HEK293 (cell line): ENCODE data around the gene TSHZ2.

Experiments
- CTCF ChIA-PET: fragments of 350-600 bp; formaldehyde crosslinking; extraction: SDS; loops from one replicate; lab custom pipeline; 2021; ENCODE audit warnings: antibody characterized with exemption; lab: Yijun Ruan, JAX
- POLR2A ChIA-PET: fragments of 300-600 bp; formaldehyde crosslinking; extraction: SDS; loops from one replicate; lab custom pipeline; 2020; ENCODE audit warnings: antibody characterized with exemption, inconsistent platforms; lab: Yijun Ruan, JAX
- H3K27ac ChIP-seq: fragments of 200-500 bp; sonication (Bioruptor generic); 2 replicates; pipeline ENCODE4 v1.5.1; 2014; ENCODE audit warnings: low read depth, low read length, control low read depth, inconsistent platforms; ENCODE audit errors: extremely low read depth
- H3K36me3 ChIP-seq, 2 experiments: fragments of 200-500 bp in 1 of 2; sonication (Bioruptor generic) in 1 of 2; 1 replicate in 1 of 2; 2 replicates in 1 of 2; pipeline ENCODE4 v1.5.1; 2014 to 2017; ENCODE audit warnings: inconsistent platforms in 2 of 2, low read length in 2 of 2; ENCODE audit not compliant: control insufficient read depth in 2 of 2, insufficient read depth in 1 of 2
- H3K4me1 ChIP-seq: fragments of 200-500 bp; sonication (Bioruptor generic); 2 replicates; pipeline ENCODE4 v1.5.1; 2014; ENCODE audit warnings: mild to moderate bottlenecking, low read length, inconsistent platforms; ENCODE audit not compliant: control insufficient read depth, insufficient read depth
- H3K4me3 ChIP-seq: 2 replicates; pipeline ENCODE4 v1.5.1; 2011; ENCODE audit warnings: low read depth, mild to moderate bottlenecking, control low read depth, low read length, moderate library complexity
- H3K9me3 ChIP-seq: fragments of 200-500 bp; sonication (Bioruptor generic); 2 replicates; pipeline ENCODE4 v1.5.1; 2014; ENCODE audit warnings: low read depth, low read length, inconsistent platforms; ENCODE audit not compliant: control insufficient read depth, insufficient read depth
- GLI4 ChIP-seq: fragments of 450-650 bp; formaldehyde crosslinking; IDR thresholded peaks from 2 replicates; pipeline ENCODE4 v1.5.1; 2016; ENCODE audit warnings: missing biosample characterization, missing genetic modification characterization
- HOXA7 ChIP-seq: sonication (generic); formaldehyde crosslinking; IDR thresholded peaks from 2 replicates; pipeline ENCODE4 v1.8.1; 2022; ENCODE audit warnings: missing genetic modification reagents, borderline replicate concordance
- KLF9 ChIP-seq: fragments of 450-650 bp; formaldehyde crosslinking; IDR thresholded peaks from 2 replicates; pipeline ENCODE4 v1.5.1; 2016; ENCODE audit warnings: missing biosample characterization, missing genetic modification characterization, low read depth
- PRDM4 ChIP-seq: fragments of 450-650 bp; formaldehyde crosslinking; IDR thresholded peaks from 2 replicates; pipeline ENCODE4 v1.5.1; 2017; ENCODE audit warnings: missing biosample characterization, missing genetic modification characterization
- TCF7L2 ChIP-seq: IDR thresholded peaks from 2 replicates; pipeline ENCODE4 v1.6.1; 2011; ENCODE audit warnings: low read depth, mild to moderate bottlenecking, inconsistent platforms, low read length, moderate library complexity, borderline replicate concordance
- TRIM28 ChIP-seq: IDR thresholded peaks from 2 replicates; pipeline ENCODE4 v1.6.1; 2011; ENCODE audit warnings: low read length, control low read depth, borderline replicate concordance
- ZBTB26 ChIP-seq: fragments of 450-650 bp; formaldehyde crosslinking; optimal IDR thresholded peaks from 2 replicates; pipeline ENCODE3; 2016; ENCODE audit warnings: missing biosample characterization, mild to moderate bottlenecking, missing genetic modification characterization
- ZFHX2 ChIP-seq: fragments of 450-650 bp; formaldehyde crosslinking; conservative IDR thresholded peaks from 2 replicates; pipeline ENCODE4 v1.5.1; 2016; ENCODE audit warnings: missing biosample characterization, missing genetic modification characterization
- ZFP3 ChIP-seq: fragments of 450-650 bp; formaldehyde crosslinking; IDR thresholded peaks from 2 replicates; pipeline ENCODE4 v1.5.1; 2016; ENCODE audit warnings: low read depth, missing biosample characterization, missing genetic modification characterization
- ZFP41 ChIP-seq: fragments of 450-650 bp; formaldehyde crosslinking; IDR thresholded peaks from 2 replicates; pipeline ENCODE4 v1.5.1; 2016; ENCODE audit warnings: missing biosample characterization, missing genetic modification characterization, borderline replicate concordance
- ZIC2 ChIP-seq: fragments of 450-650 bp; formaldehyde crosslinking; IDR thresholded peaks from 2 replicates; pipeline ENCODE4 v1.5.1; 2016; ENCODE audit warnings: missing biosample characterization, missing genetic modification characterization
- ZNF175 ChIP-seq: fragments of 450-650 bp; formaldehyde crosslinking; IDR thresholded peaks from 2 replicates; pipeline ENCODE4 v1.5.1; 2016; ENCODE audit warnings: missing biosample characterization, missing genetic modification characterization
- ZNF184 ChIP-seq: fragments of 450-650 bp; IDR thresholded peaks from 2 replicates; pipeline ENCODE4 v1.5.1; 2018; ENCODE audit warnings: missing biosample characterization, mild to moderate bottlenecking, missing genetic modification characterization
- ZNF211 ChIP-seq: fragments of 450-650 bp; formaldehyde crosslinking; IDR thresholded peaks from 2 replicates; pipeline ENCODE4 v1.5.1; 2016; ENCODE audit warnings: low read depth, missing biosample characterization, missing genetic modification characterization
- ZNF214 ChIP-seq: fragments of 450-650 bp; formaldehyde crosslinking; IDR thresholded peaks from 2 replicates; pipeline ENCODE4 v1.5.1; 2017; ENCODE audit warnings: missing biosample characterization, mild to moderate bottlenecking, missing genetic modification characterization, borderline replicate concordance
- ZNF335 ChIP-seq: fragments of 450-650 bp; formaldehyde crosslinking; conservative IDR thresholded peaks from 2 replicates; pipeline ENCODE4 v1.5.1; 2016; ENCODE audit warnings: missing biosample characterization, missing genetic modification characterization
- ZNF366 ChIP-seq: fragments of 450-650 bp; formaldehyde crosslinking; conservative IDR thresholded peaks from 2 replicates; pipeline ENCODE4 v1.5.1; 2016; ENCODE audit warnings: missing biosample characterization, missing genetic modification characterization
- ZNF514 ChIP-seq: fragments of 450-650 bp; formaldehyde crosslinking; IDR thresholded peaks from 2 replicates; pipeline ENCODE4 v1.5.1; 2016; ENCODE audit warnings: missing biosample characterization, missing genetic modification characterization
- ZNF791 ChIP-seq: fragments of 450-650 bp; formaldehyde crosslinking; IDR thresholded peaks from 2 replicates; pipeline ENCODE4 v1.5.1; 2016; ENCODE audit warnings: missing biosample characterization, missing genetic modification characterization
- ZNF830 ChIP-seq: fragments of 450-650 bp; IDR thresholded peaks from 2 replicates; pipeline ENCODE4 v1.5.0; 2018; ENCODE audit warnings: missing biosample characterization, missing genetic modification characterization, low read depth, mild to moderate bottlenecking, moderate library complexity
- TF ChIP-seq, protein P1 (sequence below): fragments of 450-650 bp; formaldehyde crosslinking; IDR thresholded peaks from 2 replicates; pipeline ENCODE4 v1.5.1; 2017; ENCODE audit warnings: missing biosample characterization, mild to moderate bottlenecking, missing genetic modification characterization, moderate library complexity
- TF ChIP-seq, protein P2 (sequence below): fragments of 450-650 bp; formaldehyde crosslinking; conservative IDR thresholded peaks from 2 replicates; pipeline ENCODE4 v1.5.1; 2016; ENCODE audit warnings: low read depth, missing biosample characterization, missing genetic modification characterization

The TSHZ2 gene

DNA sequence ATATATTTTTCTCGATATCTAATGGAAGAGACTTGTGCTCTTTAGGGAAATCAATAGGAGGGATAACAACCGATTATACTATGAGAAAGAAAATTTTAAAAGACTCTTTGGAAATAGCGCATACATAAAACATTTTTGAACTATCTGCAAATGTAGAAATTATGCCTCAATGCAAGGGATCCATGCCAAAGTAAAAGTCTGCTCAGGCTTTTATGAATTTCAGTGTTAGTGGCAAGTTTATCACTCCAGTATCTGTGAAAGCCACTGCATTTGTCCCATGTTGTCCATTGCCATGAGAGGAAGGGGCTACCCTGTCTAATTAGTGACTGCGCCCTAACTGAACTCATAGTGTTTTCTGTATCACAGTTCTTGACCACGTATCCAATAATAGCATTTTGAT lies 81.4 kb downstream of the TSHZ2 start:
- H3K4me1 ChIP-seq = no peaks in the 10 kb centered on the region
- no peak overlapping the region for H3K4me3 ChIP-seq
- no peaks in the 10 kb centered on the region for H3K36me3 ChIP-seq
- POLR2A ChIA-PET = no interaction called here
- H3K27ac ChIP-seq = no peak overlapping the region
- TF ChIP-seq TCF7L2 (no peak), ZNF175 (tag by site-specific recombination) (no peak)
- CTCF ChIA-PET = no interaction called here
- no peaks in the 10 kb centered on the region for H3K9me3 ChIP-seq

- H3K27ac ChIP-seq = no peak overlapping the region
- ChIA-PET CTCF (no interaction called here), POLR2A (no interaction called here)
- no peaks in the 10 kb centered on the region for H3K4me1 ChIP-seq
- no peak for TF ChIP-seq ZFP3 (tag by site-specific recombination)
- TF ChIP-seq, protein P1, sequence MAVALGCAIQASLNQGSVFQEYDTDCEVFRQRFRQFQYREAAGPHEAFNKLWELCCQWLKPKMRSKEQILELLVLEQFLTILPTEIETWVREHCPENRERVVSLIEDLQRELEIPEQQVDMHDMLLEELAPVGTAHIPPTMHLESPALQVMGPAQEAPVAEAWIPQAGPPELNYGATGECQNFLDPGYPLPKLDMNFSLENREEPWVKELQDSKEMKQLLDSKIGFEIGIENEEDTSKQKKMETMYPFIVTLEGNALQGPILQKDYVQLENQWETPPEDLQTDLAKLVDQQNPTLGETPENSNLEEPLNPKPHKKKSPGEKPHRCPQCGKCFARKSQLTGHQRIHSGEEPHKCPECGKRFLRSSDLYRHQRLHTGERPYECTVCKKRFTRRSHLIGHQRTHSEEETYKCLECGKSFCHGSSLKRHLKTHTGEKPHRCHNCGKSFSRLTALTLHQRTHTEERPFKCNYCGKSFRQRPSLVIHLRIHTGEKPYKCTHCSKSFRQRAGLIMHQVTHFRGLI (tag by site-specific recombination) = no peak
- TF ChIP-seq ZNF366 (tag by site-specific recombination) = no peak
- no peak for TF ChIP-seq ZNF791
- no peak for TF ChIP-seq ZNF184 (tag by site-specific recombination)
- no peak for TF ChIP-seq GLI4
- no peak for TF ChIP-seq ZNF514 (tag by site-specific recombination)
- TF ChIP-seq TRIM28 = no peak
- no peaks in the 10 kb centered on the region for H3K36me3 ChIP-seq
- no peak overlapping the region for H3K4me3 ChIP-seq
- no peaks in the 10 kb centered on the region for H3K9me3 ChIP-seq
These were observed 83.4 kb downstream of the TSHZ2 start for GRCh38 chr20:53055367-53056067.

DNA sequence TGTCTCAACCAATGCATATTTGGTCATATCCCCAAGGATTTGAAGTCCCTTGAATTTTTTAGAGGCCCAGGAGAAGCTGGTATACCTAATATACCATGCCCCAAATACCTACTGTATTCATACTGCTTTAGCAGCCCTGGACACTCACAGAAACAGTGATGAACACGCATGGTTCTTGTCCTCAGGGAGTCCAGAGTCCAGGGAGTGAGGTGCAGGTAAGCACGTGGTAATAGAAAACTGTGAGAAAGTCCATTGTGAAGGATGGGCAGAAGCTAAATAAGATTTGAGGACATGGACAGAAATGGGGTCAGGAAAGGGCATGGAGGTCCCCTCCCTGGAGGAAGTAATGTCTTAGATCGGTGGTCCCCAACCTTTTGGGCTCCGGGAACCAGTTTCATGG lies 85.4 kb downstream of the TSHZ2 start:
- H3K36me3 ChIP-seq = no peaks in the 10 kb centered on the region
- no peaks in the 10 kb centered on the region for H3K4me1 ChIP-seq
- no peak overlapping the region for H3K4me3 ChIP-seq
- H3K27ac ChIP-seq = no peak overlapping the region
- no peaks in the 10 kb centered on the region for H3K9me3 ChIP-seq
- POLR2A ChIA-PET = no interaction called here
- CTCF ChIA-PET = no interaction called here
- TF ChIP-seq ZNF830 (tag by site-specific recombination) (no peak), ZNF211 (tag by site-specific recombination) (no peak), ZFP41 (tag by site-specific recombination) (no peak), ZIC2 (tag by site-specific recombination) (no peak), PRDM4 (tag by site-specific recombination) (no peak), KLF9 (tag by site-specific recombination) (no peak), HOXA7 (no peak), ZNF335 (tag by site-specific recombination) (no peak), ZFHX2 (tag by site-specific recombination) (no peak), ZNF214 (tag by site-specific recombination) (no peak), ZBTB26 (no peak)
- TF ChIP-seq, protein P2, sequence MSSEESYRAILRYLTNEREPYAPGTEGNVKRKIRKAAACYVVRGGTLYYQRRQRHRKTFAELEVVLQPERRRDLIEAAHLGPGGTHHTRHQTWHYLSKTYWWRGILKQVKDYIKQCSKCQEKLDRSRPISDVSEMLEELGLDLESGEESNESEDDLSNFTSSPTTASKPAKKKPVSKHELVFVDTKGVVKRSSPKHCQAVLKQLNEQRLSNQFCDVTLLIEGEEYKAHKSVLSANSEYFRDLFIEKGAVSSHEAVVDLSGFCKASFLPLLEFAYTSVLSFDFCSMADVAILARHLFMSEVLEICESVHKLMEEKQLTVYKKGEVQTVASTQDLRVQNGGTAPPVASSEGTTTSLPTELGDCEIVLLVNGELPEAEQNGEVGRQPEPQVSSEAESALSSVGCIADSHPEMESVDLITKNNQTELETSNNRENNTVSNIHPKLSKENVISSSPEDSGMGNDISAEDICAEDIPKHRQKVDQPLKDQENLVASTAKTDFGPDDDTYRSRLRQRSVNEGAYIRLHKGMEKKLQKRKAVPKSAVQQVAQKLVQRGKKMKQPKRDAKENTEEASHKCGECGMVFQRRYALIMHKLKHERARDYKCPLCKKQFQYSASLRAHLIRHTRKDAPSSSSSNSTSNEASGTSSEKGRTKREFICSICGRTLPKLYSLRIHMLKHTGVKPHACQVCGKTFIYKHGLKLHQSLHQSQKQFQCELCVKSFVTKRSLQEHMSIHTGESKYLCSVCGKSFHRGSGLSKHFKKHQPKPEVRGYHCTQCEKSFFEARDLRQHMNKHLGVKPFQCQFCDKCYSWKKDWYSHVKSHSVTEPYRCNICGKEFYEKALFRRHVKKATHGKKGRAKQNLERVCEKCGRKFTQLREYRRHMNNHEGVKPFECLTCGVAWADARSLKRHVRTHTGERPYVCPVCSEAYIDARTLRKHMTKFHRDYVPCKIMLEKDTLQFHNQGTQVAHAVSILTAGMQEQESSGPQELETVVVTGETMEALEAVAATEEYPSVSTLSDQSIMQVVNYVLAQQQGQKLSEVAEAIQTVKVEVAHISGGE (tag by site-specific recombination) = no peak
